Adrenal gland (tissue), 5 donors: ENCODE data around the gene USB1.

Experiments
- POLR2A ChIP-seq, 2 donors: fragments of 450-650 bp; IDR thresholded peaks; one replicate each; pipeline ENCODE4 v1.6.1; 2017; ENCODE audit warnings: antibody characterized with exemption in 2 of 2, mild to moderate bottlenecking in 2 of 2, moderate library complexity in 1 of 2
- TF ChIP-seq, protein P1 (sequence below), 6 experiments: fragments of 450-650 bp in 4 of 6; fragments of 200-600 bp in 2 of 6; sonication (generic) in 1 of 6; IDR thresholded peaks; 1 replicate in 5 of 6; 2 replicates in 1 of 6; pipeline versions ENCODE4 v1.5.1 to v1.8.0; 2016 to 2021; ENCODE audit warnings: antibody characterized with exemption in 6 of 6, mild to moderate bottlenecking in 2 of 6, moderate library complexity in 1 of 6
- donor health status: DM: no; HTN: no; CAD: no.

DNA sequence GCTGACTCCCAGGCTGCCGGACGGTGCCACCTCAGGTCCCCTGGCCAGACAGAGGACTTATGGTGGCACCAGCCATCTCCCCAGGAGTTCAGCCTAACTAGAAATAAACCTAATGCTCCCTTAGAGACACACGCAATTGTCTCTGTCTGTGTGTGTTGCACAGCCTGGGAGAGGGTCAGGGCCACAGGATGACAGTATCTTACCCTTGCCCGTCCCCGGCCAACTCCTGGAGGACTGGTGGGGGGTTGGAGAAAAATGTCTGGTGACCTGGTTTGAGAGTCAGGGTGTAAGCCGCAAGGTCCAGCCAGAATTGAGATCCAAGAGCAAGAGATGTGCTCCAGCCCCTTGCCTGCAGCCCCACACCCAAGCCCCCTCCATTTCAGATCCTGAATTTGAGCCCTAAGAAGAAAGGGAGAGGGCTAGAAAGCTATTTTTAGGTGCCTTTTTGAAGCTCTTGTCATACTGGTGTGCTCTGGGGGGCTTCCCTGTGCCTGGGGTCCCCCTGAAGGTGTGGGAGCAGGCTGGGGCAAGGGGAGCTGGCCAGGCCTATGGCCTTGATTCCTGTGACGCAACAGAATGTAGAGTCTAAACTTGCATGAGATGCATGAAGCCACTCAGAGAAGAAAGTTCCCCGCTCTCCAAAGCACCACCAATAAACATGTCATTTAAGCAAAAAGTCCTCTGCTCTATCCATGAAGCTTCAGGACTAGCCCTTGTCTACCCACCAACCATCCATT is 13.6 kb upstream of the USB1 start:
- TF ChIP-seq, protein P1, sequence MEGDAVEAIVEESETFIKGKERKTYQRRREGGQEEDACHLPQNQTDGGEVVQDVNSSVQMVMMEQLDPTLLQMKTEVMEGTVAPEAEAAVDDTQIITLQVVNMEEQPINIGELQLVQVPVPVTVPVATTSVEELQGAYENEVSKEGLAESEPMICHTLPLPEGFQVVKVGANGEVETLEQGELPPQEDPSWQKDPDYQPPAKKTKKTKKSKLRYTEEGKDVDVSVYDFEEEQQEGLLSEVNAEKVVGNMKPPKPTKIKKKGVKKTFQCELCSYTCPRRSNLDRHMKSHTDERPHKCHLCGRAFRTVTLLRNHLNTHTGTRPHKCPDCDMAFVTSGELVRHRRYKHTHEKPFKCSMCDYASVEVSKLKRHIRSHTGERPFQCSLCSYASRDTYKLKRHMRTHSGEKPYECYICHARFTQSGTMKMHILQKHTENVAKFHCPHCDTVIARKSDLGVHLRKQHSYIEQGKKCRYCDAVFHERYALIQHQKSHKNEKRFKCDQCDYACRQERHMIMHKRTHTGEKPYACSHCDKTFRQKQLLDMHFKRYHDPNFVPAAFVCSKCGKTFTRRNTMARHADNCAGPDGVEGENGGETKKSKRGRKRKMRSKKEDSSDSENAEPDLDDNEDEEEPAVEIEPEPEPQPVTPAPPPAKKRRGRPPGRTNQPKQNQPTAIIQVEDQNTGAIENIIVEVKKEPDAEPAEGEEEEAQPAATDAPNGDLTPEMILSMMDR (IDR thresholded peaks at IDR 0.05) = no peak
- no peak for TF ChIP-seq POLR2A (IDR thresholded peaks at IDR 0.05)
